GM21526 (cell line): ENCODE data around the gene HSPB1.
"Not testable (repeated sequence)": the region's sequence is repeated elsewhere in the genome, so short reads cannot be mapped to it uniquely, and the experiment has no call there.

Experiments
- ATAC-seq: cut with Tn5 transposase; IDR thresholded peaks from one replicate; pipeline ENCODE4 v1.9.1; 2021; ENCODE audit warnings: moderate library complexity; ENCODE audit not compliant: unreplicated experiment, low FRiP score

Gene HSPB1

DNA sequence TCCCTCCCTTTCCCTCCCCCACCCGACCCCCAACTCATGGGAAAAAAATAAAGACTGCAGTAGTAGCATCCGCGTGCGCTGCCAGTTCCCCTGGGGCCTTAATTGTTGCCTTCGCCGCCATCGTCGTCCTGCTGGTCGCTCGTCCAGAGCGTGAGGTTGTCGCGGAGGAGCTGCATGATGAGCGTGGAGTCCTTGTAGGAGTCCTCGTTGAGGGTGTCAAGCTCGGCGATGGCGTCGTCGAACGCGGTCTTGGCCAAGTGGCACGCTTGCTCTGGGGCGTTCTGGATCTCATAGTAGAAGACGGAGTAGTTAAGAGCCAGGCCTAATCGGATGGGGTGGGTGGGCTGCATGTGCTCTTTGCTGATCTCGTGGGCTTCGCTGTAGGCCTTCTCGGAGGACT is 27.0 kb downstream of the HSPB1 start:
- no peak for ATAC-seq

GRCh38 chr7:76330261-76330660 is 27.8 kb downstream of the HSPB1 start:
- ATAC-seq, result no peak

- no peak for ATAC-seq
These were observed 28.2 kb downstream of the HSPB1 start for GRCh38 chr7:76330673-76331072.

GRCh38 chr7:76332078-76332477 is 29.6 kb downstream of the HSPB1 start:
- no peak for ATAC-seq

- no peak for ATAC-seq
These were observed 31.1 kb downstream of the HSPB1 start for GRCh38 chr7:76333511-76334101.

GRCh38 chr7:76334320-76334967 is 32.0 kb downstream of the HSPB1 start:
- ATAC-seq, result no peak

GRCh38 chr7:76335417-76335816 is 32.9 kb downstream of the HSPB1 start:
- ATAC-seq, result not testable (repeated sequence)

DNA sequence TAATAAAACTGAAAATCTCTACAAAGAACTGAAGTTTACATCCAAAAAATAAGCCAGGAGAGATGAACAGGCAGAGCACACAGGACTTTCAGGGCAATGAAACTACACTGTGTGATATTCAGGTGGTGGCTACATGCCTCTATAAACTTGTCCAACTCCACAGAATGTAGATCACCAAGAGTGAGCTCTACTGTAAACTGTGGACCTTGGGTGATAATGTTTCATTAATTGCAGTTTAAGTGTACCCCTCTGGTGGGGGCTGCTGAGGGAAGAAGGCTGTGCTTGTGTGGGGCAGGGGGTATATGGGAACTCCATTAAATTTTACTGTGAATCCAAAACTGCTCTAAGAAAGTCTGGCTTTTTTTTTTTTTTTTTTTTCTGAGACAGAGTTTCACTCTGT is 33.6 kb downstream of the HSPB1 start:
- no peak for ATAC-seq

DNA sequence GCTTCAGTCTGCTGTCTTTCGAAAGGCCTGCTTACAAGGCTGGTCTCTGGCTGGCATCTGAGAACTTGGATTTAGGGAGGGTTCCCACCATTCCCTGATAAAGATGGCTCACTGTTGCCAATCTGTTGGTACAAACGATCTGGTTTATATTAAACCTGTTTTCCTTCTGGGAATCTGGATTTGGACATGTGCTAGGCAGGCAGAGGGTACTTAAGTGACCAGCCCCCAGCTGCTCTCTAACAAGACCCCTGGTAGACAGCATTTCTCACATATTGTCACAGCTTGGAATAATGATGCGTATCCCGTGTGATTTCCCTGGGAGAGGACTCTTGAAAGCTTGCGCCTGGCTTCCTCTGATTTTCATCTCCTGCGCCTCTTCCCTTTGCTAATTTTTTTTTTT is 34.7 kb downstream of the HSPB1 start:
- ATAC-seq, result no peak

DNA sequence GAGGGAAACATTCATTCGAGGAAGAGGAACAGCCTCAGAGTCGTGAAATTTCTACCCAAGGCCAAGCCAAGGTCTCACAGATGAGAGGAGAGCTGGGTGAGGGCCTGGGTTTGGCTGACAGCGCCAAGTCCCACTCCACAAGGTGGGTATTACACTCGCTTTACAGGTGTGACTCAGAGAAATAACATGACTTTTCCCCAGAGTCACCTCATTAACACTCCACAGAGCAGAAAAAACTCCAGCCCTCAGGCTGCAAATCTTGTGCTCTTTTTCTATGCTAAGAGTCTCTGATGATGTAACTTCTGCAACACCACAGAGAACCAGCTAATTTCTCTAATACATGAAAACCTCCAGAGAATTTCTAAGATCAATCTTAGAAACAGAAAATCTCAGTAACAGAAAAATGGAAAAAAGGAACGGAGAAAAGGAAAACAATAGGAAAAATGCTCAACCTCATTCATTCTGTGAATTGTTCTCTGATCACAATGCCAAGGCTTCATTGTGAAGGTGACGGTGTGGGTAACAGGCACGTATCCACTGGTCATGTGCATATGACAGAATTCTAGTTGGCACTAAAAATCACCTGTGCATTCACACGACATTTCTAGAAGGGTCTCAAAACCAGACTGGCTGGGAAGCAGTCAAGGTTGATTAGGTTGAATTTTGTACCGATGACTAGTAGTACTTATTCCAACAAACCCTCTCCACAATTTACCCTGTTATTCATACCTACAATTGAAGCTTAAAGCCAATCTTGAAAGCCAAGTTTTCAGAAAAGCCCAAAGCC is 36.0 kb downstream of the HSPB1 start:
- ATAC-seq, result no peak

DNA sequence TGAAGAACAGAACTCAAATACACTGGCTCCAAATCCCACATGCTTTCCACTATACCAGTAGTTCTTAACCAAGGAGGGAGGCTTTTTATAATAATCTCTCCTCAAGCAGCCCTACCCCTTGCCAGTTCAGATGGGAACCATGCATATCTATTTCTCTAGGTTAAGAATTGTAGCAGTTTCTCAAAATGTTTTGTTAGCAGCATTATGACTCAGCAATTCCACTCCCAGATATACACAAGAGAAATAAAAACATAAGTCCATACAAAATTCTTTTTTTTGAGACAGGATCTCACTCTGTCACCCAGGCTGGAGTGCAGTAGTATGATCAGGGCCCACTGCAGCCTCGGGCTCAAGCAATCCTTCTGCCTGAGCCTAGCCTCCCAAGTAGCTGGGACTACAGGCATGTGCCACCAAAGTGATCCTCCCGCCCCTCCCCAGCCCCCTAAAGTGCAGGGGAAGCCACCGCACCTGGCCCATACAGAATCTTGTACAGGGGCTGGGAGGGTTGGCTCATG is 38.2 kb downstream of the HSPB1 start:
- ATAC-seq, result no peak

DNA sequence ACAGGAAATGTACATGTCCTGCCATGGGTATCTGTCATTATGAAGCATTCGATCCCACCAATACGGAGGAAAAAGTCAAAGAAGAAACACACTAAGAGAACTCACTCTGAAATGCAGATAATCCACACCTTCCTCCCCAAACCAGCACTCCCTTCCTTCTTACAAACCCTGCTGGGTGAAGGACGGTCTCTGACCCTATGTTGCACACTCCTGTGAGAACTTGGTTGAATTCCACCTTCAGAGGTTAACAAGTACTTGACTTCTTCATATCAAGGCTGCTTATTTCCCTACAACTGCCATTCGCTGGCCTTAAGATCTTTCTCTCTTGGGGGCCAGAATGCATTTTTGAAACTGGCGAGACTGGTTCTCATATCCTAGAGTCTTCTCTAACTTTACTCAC is 39.7 kb downstream of the HSPB1 start:
- no peak for ATAC-seq

GRCh38 chr7:76343294-76343930 is 40.9 kb downstream of the HSPB1 start:
- ATAC-seq, result no peak

DNA sequence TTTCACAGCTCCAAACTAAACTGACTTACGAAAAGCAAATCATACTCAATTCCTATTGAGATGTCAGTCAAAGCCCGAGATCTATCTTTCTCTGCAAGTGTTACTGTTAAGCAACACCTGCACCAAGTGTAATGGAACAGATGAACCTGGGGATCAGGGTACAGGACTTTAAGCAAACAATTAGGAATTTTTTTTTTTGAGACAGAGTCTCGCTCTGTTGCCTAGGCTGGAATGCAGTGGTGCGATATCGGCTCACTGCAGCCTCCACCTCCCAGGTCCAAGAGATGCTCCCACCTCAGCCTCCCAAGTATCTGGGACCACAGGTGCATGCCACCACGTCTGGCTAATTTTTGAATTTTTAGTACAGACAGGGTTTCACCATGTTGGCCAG is 41.5 kb downstream of the HSPB1 start:
- no peak for ATAC-seq

- no peak for ATAC-seq
These were observed 43.6 kb downstream of the HSPB1 start for GRCh38 chr7:76346097-76346496.

- no peak for ATAC-seq
These were observed 44.3 kb downstream of the HSPB1 start for GRCh38 chr7:76346778-76347177.

DNA sequence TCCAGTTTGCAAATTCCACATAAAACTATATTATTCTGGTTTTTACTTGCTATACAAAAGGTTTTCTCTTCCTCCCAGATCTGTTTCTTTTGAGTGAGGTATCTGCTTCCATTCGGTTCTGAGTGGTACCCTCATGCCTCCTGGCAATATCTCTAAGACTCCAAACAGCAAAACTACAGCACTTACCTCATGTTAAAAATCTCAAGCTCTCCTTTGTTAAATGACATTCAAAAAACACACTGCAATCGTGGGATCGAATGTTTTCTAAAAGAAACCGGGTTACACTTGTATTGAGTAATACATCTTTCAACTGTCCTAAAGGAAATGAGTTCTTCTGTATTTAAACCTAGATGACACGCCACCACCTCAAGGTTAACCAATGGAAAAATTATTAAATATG is 45.2 kb downstream of the HSPB1 start:
- ATAC-seq, result no peak

GRCh38 chr7:76349313-76349885 is 46.9 kb downstream of the HSPB1 start:
- no peak for ATAC-seq

- no peak for ATAC-seq
These were observed 48.9 kb downstream of the HSPB1 start for GRCh38 chr7:76351372-76351771.

DNA sequence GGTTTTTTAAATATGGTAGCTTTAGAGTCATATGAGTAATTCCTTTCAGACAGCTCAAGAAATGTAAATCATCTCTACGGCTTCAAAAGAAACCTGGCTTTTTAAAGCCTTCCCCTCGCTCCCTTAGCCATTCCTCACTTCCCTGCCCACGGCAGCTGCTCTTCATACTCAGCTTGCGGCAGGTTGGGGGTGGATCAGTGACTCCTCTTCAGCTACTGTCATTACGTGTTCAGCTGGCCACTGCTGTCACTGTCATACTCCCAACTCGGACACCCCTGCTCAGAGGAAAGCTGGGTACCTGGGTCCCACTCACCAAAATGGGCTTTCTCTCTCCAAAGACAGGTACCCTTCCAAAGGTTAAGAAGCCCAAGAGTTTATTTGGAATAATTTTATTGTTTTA is 49.7 kb downstream of the HSPB1 start:
- no peak for ATAC-seq

DNA sequence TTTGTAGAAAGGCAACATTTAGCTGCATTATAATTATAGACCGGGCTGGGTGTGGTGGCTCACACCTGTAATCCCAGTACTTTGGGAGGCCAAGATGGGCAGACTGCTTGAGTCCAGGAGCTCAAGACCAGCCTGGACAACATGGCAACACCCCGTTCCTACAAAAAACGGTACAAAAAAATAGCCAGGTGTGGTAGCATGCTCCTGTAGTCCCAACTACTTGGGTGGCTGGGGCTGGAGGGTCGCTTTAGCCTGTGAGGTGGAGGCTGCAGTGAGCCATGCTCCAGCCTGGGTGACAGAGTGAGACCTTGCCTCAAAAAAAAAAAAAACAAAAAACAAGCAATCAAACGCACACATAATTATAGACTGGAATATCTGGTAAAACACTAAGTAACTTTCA is 51.3 kb downstream of the HSPB1 start:
- no peak for ATAC-seq
